A549 (cell line): ENCODE measurements around the gene ASIC1. TPM values are rescaled to one million over a fixed set of nuclear protein-coding genes. Genes with fewer than 3 reads are reported as not detected.

Experiments used
- ATAC-seq, 2 experiments: fragments of 200-7000 bp in 1 of 2; fragments of >200 bp in 1 of 2; cut with Nextera tagmentation in 1 of 2; cut with Tn5 transposase in 1 of 2; 3 replicates each; pipeline versions ENCODE4 v1.8.0 to v1.9.1; 2018 to 2020; ENCODE audit warnings: mild to moderate bottlenecking in 1 of 2, moderate library complexity in 1 of 2
- CTCF ChIA-PET: fragments of 300-600 bp; sonication (Branson Sonifier 250); formaldehyde crosslinking; extraction: SDS; loops from one replicate; lab custom pipeline; 2021; ENCODE audit warnings: antibody characterized with exemption, inconsistent platforms; lab: Yijun Ruan, JAX
- POLR2A ChIA-PET: fragments of 350-600 bp; formaldehyde crosslinking; extraction: SDS; loops from one replicate; lab custom pipeline; 2021; ENCODE audit warnings: antibody characterized with exemption, inconsistent platforms; lab: Yijun Ruan, JAX
- DNase-seq, 2 experiments: peaks; one replicate each; pipeline versions ENCODE4 v3.0.0 to v3.0.0-alpha.2; 2011 to 2016; ENCODE audit warnings: low read depth in 1 of 2, low spot score in 1 of 2
- FAIRE-seq: peaks from 2 replicates; lab custom pipeline; 2011; peaks lifted over from hg19 to GRCh38; lab: Jason Lieb, UNC
- H3K27ac ChIP-seq, 2 experiments: fragments of >200 bp; sonication (Bioruptor Twin); formaldehyde crosslinking; 3 replicates each; pipeline ENCODE4 v1.5.1; 2016 to 2017
- H3K4me1 ChIP-seq: fragments of >200 bp; sonication (Bioruptor Twin); formaldehyde crosslinking; 3 replicates; pipeline ENCODE4 v1.6.1; 2016
- H3K4me2 ChIP-seq: fragments of >200 bp; sonication (Bioruptor Twin); formaldehyde crosslinking; 3 replicates; pipeline ENCODE4 v1.6.1; 2016
- H3K4me3 ChIP-seq: fragments of >200 bp; sonication (Bioruptor Twin); formaldehyde crosslinking; 3 replicates; pipeline ENCODE4 v1.5.1; 2016
- H3K9me3 ChIP-seq: fragments of >200 bp; sonication (Bioruptor Twin); formaldehyde crosslinking; 3 replicates; pipeline ENCODE4 v1.6.1; 2016
- CBX2 ChIP-seq: fragments of 200-600 bp; sonication (generic); IDR thresholded peaks from 2 replicates; pipeline ENCODE4 v1.6.1; 2016; ENCODE audit warnings: low read depth, mild to moderate bottlenecking, borderline replicate concordance
- CHD2 ChIP-seq: fragments of 150-350 bp; IDR thresholded peaks from 2 replicates; pipeline ENCODE4 v1.6.1; 2014; ENCODE audit warnings: low read length; ENCODE audit not compliant: partially characterized antibody
- CTCF ChIP-seq: fragments of >200 bp; sonication (Bioruptor Twin); formaldehyde crosslinking; IDR thresholded peaks from 3 replicates; pipeline ENCODE4 v1.5.1; 2016
- E2F6 ChIP-seq: IDR thresholded peaks from 2 replicates; pipeline ENCODE4 v1.6.1; 2012; ENCODE audit warnings: low read depth, borderline replicate concordance
- EHF ChIP-seq: fragments of 250-450 bp; sonication (Bioruptor Pico); IDR thresholded peaks from 2 replicates; pipeline ENCODE4 v1.5.0; 2020; ENCODE audit warnings: mild to moderate bottlenecking
- EHMT2 ChIP-seq: fragments of 200-600 bp; sonication (generic); IDR thresholded peaks from 2 replicates; pipeline ENCODE4 v1.6.1; 2016; ENCODE audit warnings: antibody characterized with exemption, low read depth, mild to moderate bottlenecking, moderate library complexity
- FOSB ChIP-seq: fragments of 250-450 bp; sonication (Bioruptor Pico); IDR thresholded peaks from 2 replicates; pipeline ENCODE4 v1.5.0; 2020; ENCODE audit warnings: mild to moderate bottlenecking, moderate library complexity
- GATA3 ChIP-seq: IDR thresholded peaks from 2 replicates; pipeline ENCODE4 v1.6.1; 2012; ENCODE audit warnings: borderline replicate concordance
- JUN ChIP-seq, 2 experiments: fragments of >200 bp; sonication (Bioruptor Twin); formaldehyde crosslinking; IDR thresholded peaks; 2 replicates in 1 of 2; 3 replicates in 1 of 2; pipeline ENCODE4 v1.6.1; 2016 to 2017
- KDM5A ChIP-seq: fragments of 200-600 bp; sonication (generic); IDR thresholded peaks from 2 replicates; pipeline ENCODE4 v1.6.1; 2016; ENCODE audit warnings: antibody characterized with exemption, mild to moderate bottlenecking
- POLR2A ChIP-seq: IDR thresholded peaks from 2 replicates; pipeline ENCODE4 v1.6.1; 2012; ENCODE audit warnings: mild to moderate bottlenecking, low read length
- RARB ChIP-seq: fragments of 250-450 bp; sonication (Bioruptor Pico); IDR thresholded peaks from 2 replicates; pipeline ENCODE4 v1.8.0; 2021; ENCODE audit warnings: mild to moderate bottlenecking, moderate library complexity
- RCOR1 ChIP-seq: fragments of 150-350 bp; IDR thresholded peaks from 2 replicates; pipeline ENCODE4 v1.6.1; 2014; ENCODE audit warnings: antibody characterized with exemption, low read length, low read depth
- REST ChIP-seq: fragments of 200-600 bp; sonication (generic); IDR thresholded peaks from 2 replicates; pipeline ENCODE4 v1.6.1; 2016; ENCODE audit warnings: antibody characterized with exemption, mild to moderate bottlenecking, moderate library complexity
- RFX5 ChIP-seq: fragments of 450-650 bp; IDR thresholded peaks from 2 replicates; pipeline ENCODE4 v1.7.1; 2014; ENCODE audit warnings: antibody characterized with exemption, mild to moderate bottlenecking, moderate library complexity
- SMC3 ChIP-seq: fragments of >200 bp; sonication (Bioruptor Twin); formaldehyde crosslinking; IDR thresholded peaks from 3 replicates; pipeline ENCODE4 v1.6.1; 2018; ENCODE audit warnings: inconsistent platforms
- SREBF2 ChIP-seq: fragments of 450-650 bp; IDR thresholded peaks from 2 replicates; pipeline ENCODE4 v1.6.1; 2014; ENCODE audit warnings: mild to moderate bottlenecking, moderate library complexity
- TFCP2L1 ChIP-seq: fragments of 250-450 bp; sonication (Bioruptor Pico); IDR thresholded peaks from 2 replicates; pipeline ENCODE4 v1.5.0; 2021; ENCODE audit warnings: mild to moderate bottlenecking
- TP53 ChIP-seq: fragments of 250-450 bp; sonication (Bioruptor Pico); IDR thresholded peaks from 2 replicates; pipeline ENCODE4 v1.5.0; 2021; ENCODE audit warnings: mild to moderate bottlenecking, moderate library complexity
- ZSCAN20 ChIP-seq: fragments of 250-450 bp; sonication (Bioruptor Pico); IDR thresholded peaks from 2 replicates; pipeline ENCODE4 v1.8.0; 2022; ENCODE audit warnings: mild to moderate bottlenecking, moderate library complexity
- WGBS: methylation state at CpG from one replicate; pipeline ENCODE4 v1.1.6; 2017; ENCODE audit errors: missing lambda C conversion rate; 5-methylcytosine and 5-hydroxymethylcytosine counted together
- polyA plus RNA-seq, 4 experiments: library from polyadenylated mRNA; depleted of rRNA in 3 of 4; stranded (reverse); fragments of >200 nt; fragmentation: RNase III in 1 of 4; extraction: RNeasy Plus Mini Kit Qiagen cat#74134 plus additional on column Dnase treatment in 1 of 4; gene quantifications; 2 replicates in 3 of 4; 3 replicates in 1 of 4; pipeline ENCODE4 v1.2.3, GENCODE V29; 2011 to 2017

ASIC1 gene
- polyA plus RNA-seq, 2 of the 4 experiments (the other 2 are of a cell fraction) = 6.0 to 6.7 TPM

GRCh38 chr12:50090391-50090790 lies 33.0 kb downstream of the ASIC1 start:
- no peak for TF ChIP-seq REST
- TF ChIP-seq EHMT2 = no peak
- no peak for TF ChIP-seq GATA3
- no peak for TF ChIP-seq ZSCAN20 (CRISPR knock-in tag)
- no peak for TF ChIP-seq JUN (IDR thresholded peaks at IDR 0.05)
- no peak for TF ChIP-seq FOSB (CRISPR knock-in tag)
- no peak for TF ChIP-seq RARB (CRISPR knock-in tag)
- no peak for TF ChIP-seq CHD2
- TF ChIP-seq RFX5 = no peak
- no peak for TF ChIP-seq E2F6
- no peak for TF ChIP-seq KDM5A
- no peak for TF ChIP-seq SREBF2
- DNase-seq = no peak
- FAIRE-seq = no peak
- H3K4me3 ChIP-seq = no peak overlapping the region
- POLR2A ChIA-PET = interaction anchor here (1.1 kb wide), 1 partner anchor 77 kb away, joined by 5 read pairs; the partner anchor contains the start of gene CERS5
- H3K4me2 ChIP-seq = no peak overlapping the region
- H3K9me3 ChIP-seq = no peaks in the 10 kb centered on the region
- H3K4me1 ChIP-seq = peaks cover 5% of the 10 kb centered on the region; the same call in 1 of the 3 replicates
- WGBS = 92% methylated on average over 5 of the region's 5 CpGs
- no peak overlapping the region for H3K27ac ChIP-seq
- no peak for ATAC-seq
- CTCF ChIA-PET = interaction anchor here (1.1 to 33.6 kb wide), 12 partner anchors 13 to 225 kb away, joined by 3 to 708 read pairs (median 6); partner anchors contain the start of genes AQP5, AQP6, COX14 and GPD1

GRCh38 chr12:50097952-50098351 lies 40.6 kb downstream of the ASIC1 start:
- TF ChIP-seq SMC3 (no peak), RCOR1 (no peak), TP53 (CRISPR knock-in tag) (no peak), EHF (CRISPR knock-in tag) (no peak), CBX2 (no peak), TFCP2L1 (no peak), ZSCAN20 (CRISPR knock-in tag) (no peak), CTCF (no peak), POLR2A (no peak)
- H3K27ac ChIP-seq = no peak overlapping the region
- 89% methylated on average over 6 of the region's 6 CpGs for WGBS
- no peak overlapping the region for H3K4me2 ChIP-seq
- ChIA-PET POLR2A (interaction anchor here (0.8 to 1.3 kb wide), 2 partner anchors 13 to 14 kb away, joined by 4 to 5 read pairs; no protein-coding TSS in a partner anchor), CTCF (interaction anchor here (0.6 to 17.7 kb wide), 5 partner anchors 13 to 1774 kb away, joined by 3 to 309 read pairs (median 5); partner anchors contain the start of genes COX14 and SMARCD1)
- FAIRE-seq = no peak
- H3K4me1 ChIP-seq = no peaks in the 10 kb centered on the region
- no peak overlapping the region for H3K4me3 ChIP-seq
- H3K9me3 ChIP-seq = no peaks in the 10 kb centered on the region
- ATAC-seq = no peak
- DNase-seq = no peak
